DND-41 (cell line): ENCODE results near the gene MEGF11.

Experiments used
- CTCF ChIP-seq: IDR thresholded peaks from 2 replicates; pipeline ENCODE4 v1.5.1; 2012; ENCODE audit warnings: borderline replicate concordance, low read length, moderate library complexity, mild to moderate bottlenecking; ENCODE audit not compliant: poor library complexity, severe bottlenecking; ENCODE audit errors: extremely low read depth
- EZH2 ChIP-seq: IDR thresholded peaks from 3 replicates; pipeline ENCODE4 v1.6.1; 2012; ENCODE audit warnings: borderline replicate concordance, low read depth, mild to moderate bottlenecking, moderate library complexity, low read length, inconsistent platforms; ENCODE audit not compliant: severe bottlenecking

GRCh38 chr15:66049353-66049752, 204.2 kb downstream of the MEGF11 start:
- no peak for TF ChIP-seq CTCF
- no peak for TF ChIP-seq EZH2
